Upper lobe of left lung (tissue), 6 donors: Measurements from ENCODE around the gene SPATA31D4. TPM values are rescaled to one million over a fixed set of nuclear protein-coding genes. Genes with fewer than 3 reads are reported as not detected.

Experiments
- ATAC-seq, 2 donors: fragments of 200-7000 bp; cut with Tn5 transposase; one replicate each; pipeline ENCODE4 v1.9.1; 2022; ENCODE audit warnings: mild to moderate bottlenecking in 2 of 2, moderate library complexity in 2 of 2; ENCODE audit not compliant: low FRiP score in 2 of 2
- DNase-seq, 2 donors: peaks; one replicate each; pipeline ENCODE4 v3.0.0-alpha.2; 2019 to 2020
- H3K27ac ChIP-seq, 4 donors: fragments of 200-600 bp; sonication (generic); one replicate each; pipeline ENCODE4 v1.5.1; 2016 to 2019
- H3K27me3 ChIP-seq, 4 donors: fragments of 200-600 bp; sonication (generic); one replicate each; pipeline ENCODE4 v1.5.1; 2017 to 2019
- H3K36me3 ChIP-seq, 4 donors: fragments of 200-600 bp; sonication (generic); one replicate each; pipeline ENCODE4 v1.5.1; 2016 to 2019
- H3K4me1 ChIP-seq, 4 donors: fragments of 200-600 bp; sonication (generic); one replicate each; pipeline ENCODE4 v1.5.1; 2018 to 2019
- H3K4me3 ChIP-seq, 4 donors: fragments of 200-600 bp; sonication (generic); one replicate each; pipeline ENCODE4 v1.5.1; 2017 to 2019; ENCODE audit warnings: mild to moderate bottlenecking in 2 of 4, moderate library complexity in 1 of 4
- H3K9me3 ChIP-seq, 4 donors: fragments of 200-600 bp; sonication (generic); one replicate each; pipeline ENCODE4 v1.5.1; 2018 to 2019
- CTCF ChIP-seq, 6 experiments: fragments of 450-650 bp in 4 of 6; fragments of 200-600 bp in 2 of 6; sonication (generic) in 2 of 6; IDR thresholded peaks; one replicate each; pipeline ENCODE4 v1.5.1; 2016 to 2019; ENCODE audit warnings: antibody characterized with exemption in 6 of 6
- EP300 ChIP-seq, 4 donors: sonication (generic); formaldehyde crosslinking; IDR thresholded peaks; one replicate each; pipeline ENCODE4 v1.5.1; 2017; ENCODE audit warnings: antibody characterized with exemption in 4 of 4, control low read depth in 2 of 4
- POLR2A ChIP-seq, 4 donors: fragments of 450-650 bp; IDR thresholded peaks; one replicate each; pipeline ENCODE4 v1.5.1; 2016 to 2017; ENCODE audit warnings: antibody characterized with exemption in 4 of 4, mild to moderate bottlenecking in 2 of 4
- POLR2AphosphoS5 ChIP-seq, 2 donors: sonication (generic); formaldehyde crosslinking; IDR thresholded peaks; one replicate each; pipeline ENCODE4 v1.5.1; 2017; ENCODE audit warnings: antibody characterized with exemption in 2 of 2
- WGBS, 2 donors: methylation state at CpG; one replicate each; pipeline ENCODE4 v1.1.5; 2017 to 2018; 5-methylcytosine and 5-hydroxymethylcytosine counted together
- total RNA-seq, 6 donors: library from RNA; depleted of rRNA in 4 of 6; stranded (reverse); fragments of >200 nt in 4 of 6; gene quantifications; one replicate each; pipeline versions ENCODE4 v1.1.0 to v1.2.1, GENCODE V29; 2016 to 2021
- donor health status: DM: no; HTN: no; CAD: no; lungs with moderate emphysema.
- donor health status: DM: no; HTN: yes; CAD: no; lungs with severe emphysema.

The SPATA31D4 gene
- total RNA-seq, 6 donors from 2014 or later: not detected

- peaks cover 0 to 3% (median 0%) of the 10 kb centered on the region in 4 donors for H3K9me3 ChIP-seq
- H3K4me3 ChIP-seq: no peak overlapping the region
- no peaks in the 10 kb centered on the region for H3K36me3 ChIP-seq
- H3K4me1 ChIP-seq: no peaks in the 10 kb centered on the region
- H3K27ac ChIP-seq: no peak overlapping the region
- TF ChIP-seq CTCF (IDR thresholded peaks at IDR 0.05) (no peak), EP300 (IDR thresholded peaks at IDR 0.05) (no peak), POLR2AphosphoS5 (IDR thresholded peaks at IDR 0.05) (no peak), POLR2A (IDR thresholded peaks at IDR 0.05) (no peak)
- DNase-seq (no peak), ATAC-seq (no peak)
- H3K27me3 ChIP-seq: no peaks in the 10 kb centered on the region
- 89 to 92% methylated on average over 5 of the region's 5 CpGs for WGBS, 2 donors
Observed at GRCh38 chr9:81974764-81975163, 46.5 kb downstream of the SPATA31D4 start.

DNA sequence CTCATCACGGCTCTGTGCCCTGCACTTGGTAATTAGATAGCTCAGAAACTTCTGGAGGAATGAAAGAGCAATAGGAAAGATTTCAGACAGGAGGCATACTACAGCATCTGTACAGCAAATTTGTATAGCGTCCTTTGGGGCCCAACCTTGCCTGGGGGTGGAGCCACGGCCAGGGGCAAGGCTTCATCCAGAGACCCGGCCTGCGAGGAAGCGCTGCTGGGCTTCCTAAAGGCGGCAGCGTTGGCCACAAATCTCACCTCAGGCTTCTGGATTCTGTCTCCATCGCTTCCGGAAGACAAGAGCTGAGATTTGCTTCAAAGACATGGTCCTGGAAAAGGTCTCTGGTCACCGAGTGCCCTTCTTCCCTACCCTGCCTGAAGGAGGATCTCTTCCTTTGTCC lies 48.1 kb downstream of the SPATA31D4 start:
- H3K27ac ChIP-seq: no peak overlapping the region
- WGBS, 2 donors: 91 to 95% methylated on average over 11 of the region's 11 CpGs
- no peaks in the 10 kb centered on the region for H3K27me3 ChIP-seq
- TF ChIP-seq POLR2AphosphoS5 (IDR thresholded peaks at IDR 0.05): no peak
- no peak for TF ChIP-seq EP300 (IDR thresholded peaks at IDR 0.05)
- no peak for TF ChIP-seq CTCF (IDR thresholded peaks at IDR 0.05)
- ATAC-seq (no peak), DNase-seq (no peak)
- no peaks in the 10 kb centered on the region for H3K36me3 ChIP-seq
- H3K4me3 ChIP-seq: no peak overlapping the region
- no peaks in the 10 kb centered on the region for H3K4me1 ChIP-seq
- peaks cover 0 to 3% (median 0%) of the 10 kb centered on the region in 4 donors for H3K9me3 ChIP-seq

GRCh38 chr9:81979196-81979595 lies 51.0 kb downstream of the SPATA31D4 start:
- 76 to 84% methylated on average over 2 of the region's 2 CpGs for WGBS, 2 donors
- Histone ChIP-seq H3K27me3 (no peaks in the 10 kb centered on the region), H3K4me1 (no peaks in the 10 kb centered on the region), H3K9me3 (peaks cover 0 to 3% (median 0%) of the 10 kb centered on the region in 4 donors), H3K27ac (no peak overlapping the region), H3K36me3 (no peaks in the 10 kb centered on the region), H3K4me3 (no peak overlapping the region)
- TF ChIP-seq POLR2AphosphoS5 (IDR thresholded peaks at IDR 0.05): no peak
- TF ChIP-seq EP300 (IDR thresholded peaks at IDR 0.05): no peak
- no peak for TF ChIP-seq POLR2A (IDR thresholded peaks at IDR 0.05)
- no peak for TF ChIP-seq CTCF (IDR thresholded peaks at IDR 0.05)
- DNase-seq: no peak
- ATAC-seq: no peak

GRCh38 chr9:81980568-81980967 lies 52.3 kb downstream of the SPATA31D4 start:
- TF ChIP-seq POLR2A (IDR thresholded peaks at IDR 0.05) (no peak), EP300 (IDR thresholded peaks at IDR 0.05) (no peak), POLR2AphosphoS5 (IDR thresholded peaks at IDR 0.05) (no peak), CTCF (IDR thresholded peaks at IDR 0.05) (no peak)
- no peak for ATAC-seq
- H3K36me3 ChIP-seq: no peaks in the 10 kb centered on the region
- no peaks in the 10 kb centered on the region for H3K4me1 ChIP-seq
- H3K4me3 ChIP-seq: no peak overlapping the region
- H3K27ac ChIP-seq: no peak overlapping the region
- no peaks in the 10 kb centered on the region for H3K27me3 ChIP-seq
- no peak for DNase-seq
- H3K9me3 ChIP-seq: peaks cover 0 to 3% (median 0%) of the 10 kb centered on the region in 4 donors

DNA sequence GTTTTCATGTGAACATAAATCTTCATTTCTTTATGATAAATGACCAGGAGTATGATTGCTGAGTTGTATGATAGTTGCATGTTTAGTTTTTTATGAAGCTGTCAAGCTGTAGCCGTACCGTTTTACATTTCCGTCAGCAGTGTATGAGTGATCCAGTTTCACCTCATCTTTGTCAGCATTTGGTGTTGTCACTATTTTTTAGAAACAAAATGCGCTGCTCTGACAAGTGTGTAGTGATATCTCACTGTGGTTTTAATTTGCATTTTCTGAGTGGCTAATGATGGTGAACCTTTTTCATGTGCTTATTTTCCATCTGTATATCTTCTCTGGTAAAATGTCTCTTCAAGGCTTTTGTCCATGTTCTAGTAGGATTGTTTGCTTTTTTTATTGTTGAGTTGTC lies 53.7 kb downstream of the SPATA31D4 start:
- Histone ChIP-seq H3K9me3 (peaks cover 0 to 2% (median 0%) of the 10 kb centered on the region in 4 donors), H3K4me1 (no peaks in the 10 kb centered on the region), H3K36me3 (no peaks in the 10 kb centered on the region), H3K27ac (no peak overlapping the region), H3K4me3 (no peak overlapping the region), H3K27me3 (no peaks in the 10 kb centered on the region)
- no peak for DNase-seq
- TF ChIP-seq POLR2A (IDR thresholded peaks at IDR 0.05) (no peak), EP300 (IDR thresholded peaks at IDR 0.05) (no peak), CTCF (IDR thresholded peaks at IDR 0.05) (no peak)
- no peak for ATAC-seq
- WGBS, 2 donors: 82 to 83% methylated on average over 4 of the region's 4 CpGs
